Lung (tissue), 11 donors: ENCODE results near the gene LASP1NB.

Source experiments
- ATAC-seq: fragments of 200-7000 bp; cut with Tn5 transposase; one replicate; pipeline ENCODE4 v1.9.1; 2020; ENCODE audit warnings: moderate number of reproducible peaks; ENCODE audit not compliant: insufficient read depth, low FRiP score
- DNase-seq, 3 donors: peaks; one replicate each; pipeline ENCODE4 v3.0.0-alpha.2; 2013 to 2017
- H3K27ac ChIP-seq, 2 donors: one replicate each; pipeline ENCODE4 v1.5.1; 2013; ENCODE audit warnings: mild to moderate bottlenecking in 2 of 2, moderate library complexity in 2 of 2, control low read depth in 1 of 2, inconsistent platforms in 1 of 2, low read depth in 1 of 2, low read length in 1 of 2
- H3K27me3 ChIP-seq, 3 donors: one replicate each; pipeline ENCODE4 v1.5.1; 2013; ENCODE audit warnings: low read length in 2 of 3; ENCODE audit not compliant: control insufficient read depth in 3 of 3, insufficient read depth in 3 of 3
- H3K36me3 ChIP-seq, 4 donors: one replicate each; pipeline ENCODE4 v1.5.1; 2013; ENCODE audit warnings: low read length in 4 of 4, mild to moderate bottlenecking in 1 of 4, moderate library complexity in 1 of 4; ENCODE audit not compliant: control insufficient read depth in 4 of 4, insufficient read depth in 4 of 4
- H3K4me1 ChIP-seq, 5 donors: one replicate each; pipeline ENCODE4 v1.5.1; 2013; ENCODE audit warnings: low read length in 5 of 5, mild to moderate bottlenecking in 2 of 5, moderate library complexity in 1 of 5; ENCODE audit not compliant: control insufficient read depth in 5 of 5, insufficient read depth in 5 of 5
- H3K4me3 ChIP-seq: one replicate; pipeline ENCODE4 v1.5.1; 2013; ENCODE audit warnings: mild to moderate bottlenecking, control low read depth, moderate library complexity
- H3K9ac ChIP-seq, 2 donors: one replicate each; pipeline ENCODE4 v1.5.1; 2013; ENCODE audit warnings: low read length in 2 of 2, control low read depth in 1 of 2; ENCODE audit not compliant: insufficient read depth in 1 of 2
- H3K9me3 ChIP-seq, 4 donors: one replicate each; pipeline ENCODE4 v1.5.1; 2013; ENCODE audit warnings: low read length in 3 of 4, mild to moderate bottlenecking in 1 of 4, moderate library complexity in 1 of 4; ENCODE audit not compliant: control insufficient read depth in 4 of 4, insufficient read depth in 3 of 4
- CTCF ChIP-seq: IDR thresholded peaks from 2 replicates; pipeline ENCODE4 v1.5.1; 2012; ENCODE audit warnings: mild to moderate bottlenecking; ENCODE audit errors: control extremely low read depth, extremely low read depth
- WGBS, 2 donors: extraction: QIAGEN DNeasy Blood & Tissue Kit; methylation state at CpG; one replicate each; pipeline ENCODE4 v1.1.7; 2013; 5-methylcytosine and 5-hydroxymethylcytosine counted together
- donor health status: control.
- donor health status: control.
- donor health status: Bipolar disorder and iron deficiency.
- donor health status: healthy.
- donor health status: DM: yes; HTN: yes; CAD: no.

LASP1NB gene

DNA sequence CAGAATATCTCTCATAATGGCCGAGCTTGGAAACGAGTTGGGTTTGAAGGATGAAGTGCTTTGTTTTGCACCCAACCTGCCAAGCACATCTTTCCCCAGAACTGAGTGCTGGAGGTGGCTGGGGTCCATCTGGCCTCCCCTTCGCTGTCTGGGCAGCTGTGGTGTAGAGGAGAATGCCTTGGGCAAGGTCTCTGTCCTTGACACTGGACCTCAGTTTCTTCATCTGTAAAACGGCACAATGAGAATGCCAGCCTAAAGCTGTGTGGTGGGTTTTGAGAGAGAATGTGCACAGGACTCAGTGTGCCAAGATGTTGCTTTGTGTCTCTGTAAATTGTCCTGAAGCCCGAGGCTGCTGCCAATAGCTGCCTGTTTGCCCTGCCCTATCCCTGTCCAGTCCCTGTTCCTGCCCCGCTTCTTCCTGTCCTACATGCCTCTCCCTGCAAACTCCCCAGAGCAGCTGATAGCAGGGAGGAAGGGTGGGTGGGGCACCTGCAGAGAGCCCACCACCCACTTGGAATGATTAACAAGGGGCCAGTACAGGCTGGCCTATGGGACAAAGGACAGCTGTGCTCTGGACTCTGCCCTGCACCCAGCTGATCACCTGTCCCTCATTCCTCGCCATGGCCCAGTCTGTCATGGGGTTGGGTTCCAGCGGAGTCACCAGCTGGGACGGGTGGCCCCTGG lies 40.2 kb upstream of the LASP1NB start:
- WGBS, 2 donors = 73 to 81% methylated on average over 9 of the region's 9 CpGs
- Histone ChIP-seq H3K27me3 (no peaks in the 10 kb centered on the region), H3K9me3 (no peaks in the 10 kb centered on the region), H3K4me1 (peaks cover 12 to 46% (median 26%) of the 10 kb centered on the region in 5 donors), H3K27ac (peak overlapping the region in 1 of 2 donors; percentile 41), H3K4me3 (no peak overlapping the region), H3K36me3 (peaks cover 0 to 37% (median 18%) of the 10 kb centered on the region in 4 donors), H3K9ac (no peak overlapping the region)
- no peak for DNase-seq
- no peak for TF ChIP-seq CTCF
- ATAC-seq = no peak

GRCh38 chr17:38885728-38886642 lies 39.4 kb upstream of the LASP1NB start:
- Histone ChIP-seq H3K27ac (peak overlapping the region in 1 of 2 donors; percentile 41), H3K27me3 (no peaks in the 10 kb centered on the region), H3K36me3 (peaks cover 0 to 41% (median 15%) of the 10 kb centered on the region in 4 donors), H3K9me3 (no peaks in the 10 kb centered on the region), H3K4me3 (no peak overlapping the region), H3K9ac (no peak overlapping the region), H3K4me1 (peaks cover 7 to 42% (median 18%) of the 10 kb centered on the region in 5 donors)
- TF ChIP-seq CTCF = no peak
- no peak for ATAC-seq
- 54 to 69% methylated on average over 11 of the region's 11 CpGs for WGBS, 2 donors
- peak; percentile 56 to 68 (median 61) for DNase-seq

DNA sequence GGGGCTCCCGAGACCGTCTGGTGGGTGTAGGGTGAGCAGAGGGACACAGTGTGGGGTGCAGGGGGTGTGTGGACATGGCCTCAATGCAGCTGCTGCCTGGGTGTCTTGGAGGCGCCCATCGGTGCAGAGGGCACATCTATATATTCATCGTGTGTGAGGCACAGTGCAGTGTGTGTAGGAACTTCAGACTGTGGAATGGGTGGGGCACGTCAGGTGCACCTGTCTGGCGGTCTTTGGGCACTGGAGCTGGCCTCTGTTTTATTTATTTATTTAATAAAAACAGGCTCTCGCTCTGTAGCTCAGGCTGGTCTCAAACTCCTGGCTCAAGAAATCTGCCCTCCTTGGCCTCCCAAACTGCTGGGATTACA lies 38.8 kb upstream of the LASP1NB start:
- peaks cover 0 to 46% (median 19%) of the 10 kb centered on the region in 4 donors for H3K36me3 ChIP-seq
- peak overlapping the region in 1 of 2 donors; percentile 28 for H3K27ac ChIP-seq
- no peak for TF ChIP-seq CTCF
- ATAC-seq = no peak
- WGBS, 2 donors = 79 to 83% methylated on average over 8 of the region's 8 CpGs
- no peak for DNase-seq
- H3K9ac ChIP-seq = no peak overlapping the region
- peaks cover 2 to 37% (median 14%) of the 10 kb centered on the region in 5 donors for H3K4me1 ChIP-seq
- H3K4me3 ChIP-seq = no peak overlapping the region
- no peaks in the 10 kb centered on the region for H3K27me3 ChIP-seq
- H3K9me3 ChIP-seq = no peaks in the 10 kb centered on the region
